Measurements from ENCODE around the gene ZNF362. TPM values are rescaled to one million over a fixed set of nuclear protein-coding genes. Genes with fewer than 3 reads are reported as not detected.

ZNF362 gene
- total RNA-seq, 1 experiment from 2014 or later, result 29.5 TPM

DNA sequence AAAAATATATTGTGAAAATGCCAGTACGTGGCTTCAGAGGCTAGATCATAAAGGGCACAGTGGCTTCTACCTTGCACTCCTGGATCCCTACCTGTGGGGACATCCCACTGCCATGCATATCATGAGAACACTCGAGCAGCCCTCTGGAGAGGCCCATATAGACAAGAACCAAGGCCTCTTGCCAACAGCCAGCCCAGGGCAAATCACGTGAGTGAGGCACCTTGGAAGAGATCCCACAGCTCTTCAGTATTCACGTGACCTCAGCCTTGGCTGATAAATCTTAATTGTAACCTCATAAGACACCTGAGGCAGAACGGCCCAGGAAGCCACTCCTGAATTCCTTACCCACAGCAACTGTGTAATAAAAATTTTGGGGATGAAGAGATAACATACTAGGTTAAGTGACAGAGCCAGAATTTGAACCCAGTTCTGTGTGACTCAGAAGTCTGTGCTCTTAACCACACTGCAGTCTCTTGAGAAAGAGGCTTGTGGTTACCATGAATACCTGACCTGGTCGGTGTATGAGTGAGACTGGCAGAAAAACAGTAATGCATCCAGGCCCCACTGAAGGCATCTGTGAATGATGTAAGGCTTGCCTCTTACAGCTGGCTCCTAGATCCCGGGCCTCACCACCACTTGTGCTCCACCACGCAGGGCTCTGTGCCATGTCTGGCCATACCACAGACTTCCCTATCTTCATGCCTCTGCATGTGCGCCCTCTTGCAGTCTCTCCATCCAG, 71.5 kb downstream of the ZNF362 start:
- peaks cover 80% of the 10 kb centered on the region for H3K36me3 Mint-ChIP-seq (ENCODE audit: insufficient read depth, unreplicated experiment)
- H3K27ac Mint-ChIP-seq (ENCODE audit: unreplicated experiment), result no peak overlapping the region
- H3K27me3 Mint-ChIP-seq (ENCODE audit: unreplicated experiment), result no peaks in the 10 kb centered on the region
- no TSS peak for BruUV-seq (replicated peaks)
- no peak overlapping the region for H3K4me3 Mint-ChIP-seq (ENCODE audit: low read depth, unreplicated experiment)
- DNase-seq, result no peak
- no peak for TF ChIP-seq CTCF (IDR thresholded peaks at IDR 0.05; ENCODE audit: unreplicated experiment)
- no peaks in the 10 kb centered on the region for H3K9me3 Mint-ChIP-seq (ENCODE audit: low read depth, unreplicated experiment)
- H3K4me1 Mint-ChIP-seq (ENCODE audit: low read depth, unreplicated experiment), result no peaks in the 10 kb centered on the region
- intact Hi-C loops (cut with micrococcal nuclease; ENCODE audit: unreplicated experiment), result no loop called here
- CTCF ChIA-PET, result no interaction called here

GRCh38 chr1:33328817-33329216, 72.5 kb downstream of the ZNF362 start:
- TF ChIP-seq CTCF (IDR thresholded peaks at IDR 0.05; ENCODE audit: unreplicated experiment), result no peak
- Mint-ChIP-seq H3K4me1 (ENCODE audit: low read depth, unreplicated experiment) (peaks cover 7% of the 10 kb centered on the region), H3K9me3 (ENCODE audit: low read depth, unreplicated experiment) (no peaks in the 10 kb centered on the region), H3K4me3 (ENCODE audit: low read depth, unreplicated experiment) (no peak overlapping the region), H3K27ac (ENCODE audit: unreplicated experiment) (no peak overlapping the region), H3K36me3 (ENCODE audit: insufficient read depth, unreplicated experiment) (peaks cover 80% of the 10 kb centered on the region), H3K27me3 (ENCODE audit: unreplicated experiment) (no peaks in the 10 kb centered on the region)
- CTCF ChIA-PET, result no interaction called here
- no peak for DNase-seq
- intact Hi-C loops (cut with micrococcal nuclease; ENCODE audit: unreplicated experiment), result no loop called here
- BruUV-seq (replicated peaks), result no TSS peak

DNA sequence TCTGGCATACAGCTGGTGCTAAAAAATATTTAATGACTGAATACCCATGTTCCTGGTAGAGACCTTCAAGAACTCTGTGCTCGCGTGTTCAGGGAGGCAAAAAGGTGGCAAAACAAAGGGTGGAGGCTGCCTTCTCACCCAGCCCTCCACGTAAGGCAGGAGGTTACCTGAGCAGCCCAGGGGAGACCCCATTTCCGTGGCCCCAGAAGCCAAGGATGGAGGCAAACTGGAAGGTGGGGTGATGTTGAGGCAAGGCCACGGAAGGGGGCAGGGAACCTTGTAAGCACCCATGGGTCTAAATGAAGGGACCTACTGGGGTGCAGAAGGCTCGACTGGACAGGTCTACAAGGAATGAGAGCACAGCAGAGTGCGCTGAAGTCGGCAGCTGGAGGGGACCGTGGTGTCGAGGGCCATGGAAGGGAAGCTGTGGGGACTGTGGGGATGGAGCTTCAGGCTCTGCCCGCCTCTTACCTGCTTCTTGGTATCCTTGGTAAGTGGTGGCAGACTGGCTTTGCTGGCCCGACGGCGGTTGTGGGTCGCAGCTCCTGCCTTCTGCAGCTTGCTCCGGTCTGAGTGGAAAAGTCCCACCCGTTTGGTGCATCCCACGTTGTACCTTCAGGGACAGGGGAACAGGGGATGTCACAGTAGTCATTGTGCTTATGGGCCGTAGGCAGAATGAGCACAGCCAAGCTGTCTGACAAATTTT, 73.5 kb downstream of the ZNF362 start:
- Mint-ChIP-seq H3K27ac (ENCODE audit: unreplicated experiment) (no peak overlapping the region), H3K4me1 (ENCODE audit: low read depth, unreplicated experiment) (peaks cover 12% of the 10 kb centered on the region), H3K36me3 (ENCODE audit: insufficient read depth, unreplicated experiment) (peaks cover 88% of the 10 kb centered on the region), H3K27me3 (ENCODE audit: unreplicated experiment) (no peaks in the 10 kb centered on the region), H3K9me3 (ENCODE audit: low read depth, unreplicated experiment) (no peaks in the 10 kb centered on the region), H3K4me3 (ENCODE audit: low read depth, unreplicated experiment) (no peak overlapping the region)
- no peak for DNase-seq
- CTCF ChIA-PET, result no interaction called here
- TF ChIP-seq CTCF (IDR thresholded peaks at IDR 0.05; ENCODE audit: unreplicated experiment), result no peak
- BruUV-seq (replicated peaks), result no TSS peak
- intact Hi-C loops (cut with micrococcal nuclease; ENCODE audit: unreplicated experiment), result no loop called here

DNA sequence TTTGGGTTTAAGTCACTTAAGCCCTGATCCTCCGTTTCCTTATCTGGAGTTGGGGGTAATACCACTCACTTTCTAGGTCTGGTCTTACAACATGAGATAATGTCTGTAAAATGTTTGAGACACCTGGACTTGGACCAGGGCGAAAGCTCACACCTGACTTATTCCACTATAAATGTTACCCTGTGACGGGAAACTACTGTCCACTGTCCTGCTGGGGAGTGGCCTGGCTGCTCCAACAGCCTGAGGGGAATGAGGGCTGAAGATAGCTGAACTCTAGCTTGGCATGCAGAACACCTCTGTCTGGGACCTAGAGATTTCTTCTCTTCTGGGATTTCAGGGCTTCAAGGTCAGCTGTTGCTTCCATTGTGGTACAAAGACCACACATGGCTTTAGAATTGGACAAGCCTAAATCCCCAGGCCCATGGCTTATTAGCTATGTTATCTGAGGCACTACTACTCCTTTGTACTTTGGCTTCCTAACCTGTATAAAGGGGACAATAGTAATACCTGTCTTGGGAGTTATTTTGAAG, 74.1 kb downstream of the ZNF362 start:
- no peak overlapping the region for H3K27ac Mint-ChIP-seq (ENCODE audit: unreplicated experiment)
- H3K36me3 Mint-ChIP-seq (ENCODE audit: insufficient read depth, unreplicated experiment), result peaks cover 87% of the 10 kb centered on the region
- H3K27me3 Mint-ChIP-seq (ENCODE audit: unreplicated experiment), result no peaks in the 10 kb centered on the region
- CTCF ChIA-PET, result no interaction called here
- H3K9me3 Mint-ChIP-seq (ENCODE audit: low read depth, unreplicated experiment), result no peaks in the 10 kb centered on the region
- DNase-seq, result no peak
- no TSS peak for BruUV-seq (replicated peaks)
- intact Hi-C loops (cut with micrococcal nuclease; ENCODE audit: unreplicated experiment), result no loop called here
- peaks cover 12% of the 10 kb centered on the region for H3K4me1 Mint-ChIP-seq (ENCODE audit: low read depth, unreplicated experiment)
- H3K4me3 Mint-ChIP-seq (ENCODE audit: low read depth, unreplicated experiment), result no peak overlapping the region
- no peak for TF ChIP-seq CTCF (IDR thresholded peaks at IDR 0.05; ENCODE audit: unreplicated experiment)
